ENCODE results near the gene SLIT3.

SLIT3 gene

DNA sequence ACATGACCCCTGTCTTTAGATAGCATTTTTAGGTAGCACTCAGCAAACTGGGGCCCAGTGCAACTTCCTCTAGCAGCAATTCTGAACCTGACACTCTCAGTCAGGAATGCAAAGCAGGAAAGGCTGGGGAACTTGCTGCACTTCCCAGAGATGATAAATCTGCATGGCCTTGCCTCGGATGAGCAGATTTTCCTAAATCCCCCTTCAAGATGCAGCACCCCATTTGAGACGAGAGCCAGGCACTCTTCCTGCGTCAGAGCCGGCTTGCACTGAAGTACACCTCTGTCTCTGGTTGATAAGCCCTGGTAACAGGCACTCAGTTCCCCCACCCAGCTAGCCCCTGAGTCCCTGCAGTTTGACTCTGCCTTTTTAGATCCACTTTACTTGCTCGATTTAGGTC lies 425.1 kb downstream of the SLIT3 start:
- no peak overlapping the region for H3K4me3 ChIP-seq (ENCODE audit: low read length)
- TF ChIP-seq, protein P1, sequence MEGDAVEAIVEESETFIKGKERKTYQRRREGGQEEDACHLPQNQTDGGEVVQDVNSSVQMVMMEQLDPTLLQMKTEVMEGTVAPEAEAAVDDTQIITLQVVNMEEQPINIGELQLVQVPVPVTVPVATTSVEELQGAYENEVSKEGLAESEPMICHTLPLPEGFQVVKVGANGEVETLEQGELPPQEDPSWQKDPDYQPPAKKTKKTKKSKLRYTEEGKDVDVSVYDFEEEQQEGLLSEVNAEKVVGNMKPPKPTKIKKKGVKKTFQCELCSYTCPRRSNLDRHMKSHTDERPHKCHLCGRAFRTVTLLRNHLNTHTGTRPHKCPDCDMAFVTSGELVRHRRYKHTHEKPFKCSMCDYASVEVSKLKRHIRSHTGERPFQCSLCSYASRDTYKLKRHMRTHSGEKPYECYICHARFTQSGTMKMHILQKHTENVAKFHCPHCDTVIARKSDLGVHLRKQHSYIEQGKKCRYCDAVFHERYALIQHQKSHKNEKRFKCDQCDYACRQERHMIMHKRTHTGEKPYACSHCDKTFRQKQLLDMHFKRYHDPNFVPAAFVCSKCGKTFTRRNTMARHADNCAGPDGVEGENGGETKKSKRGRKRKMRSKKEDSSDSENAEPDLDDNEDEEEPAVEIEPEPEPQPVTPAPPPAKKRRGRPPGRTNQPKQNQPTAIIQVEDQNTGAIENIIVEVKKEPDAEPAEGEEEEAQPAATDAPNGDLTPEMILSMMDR (conservative IDR thresholded peaks at IDR 0.05; ENCODE audit: low read length): no peak
- DNase-seq (ENCODE audit: low read depth): peak; percentile 24

DNA sequence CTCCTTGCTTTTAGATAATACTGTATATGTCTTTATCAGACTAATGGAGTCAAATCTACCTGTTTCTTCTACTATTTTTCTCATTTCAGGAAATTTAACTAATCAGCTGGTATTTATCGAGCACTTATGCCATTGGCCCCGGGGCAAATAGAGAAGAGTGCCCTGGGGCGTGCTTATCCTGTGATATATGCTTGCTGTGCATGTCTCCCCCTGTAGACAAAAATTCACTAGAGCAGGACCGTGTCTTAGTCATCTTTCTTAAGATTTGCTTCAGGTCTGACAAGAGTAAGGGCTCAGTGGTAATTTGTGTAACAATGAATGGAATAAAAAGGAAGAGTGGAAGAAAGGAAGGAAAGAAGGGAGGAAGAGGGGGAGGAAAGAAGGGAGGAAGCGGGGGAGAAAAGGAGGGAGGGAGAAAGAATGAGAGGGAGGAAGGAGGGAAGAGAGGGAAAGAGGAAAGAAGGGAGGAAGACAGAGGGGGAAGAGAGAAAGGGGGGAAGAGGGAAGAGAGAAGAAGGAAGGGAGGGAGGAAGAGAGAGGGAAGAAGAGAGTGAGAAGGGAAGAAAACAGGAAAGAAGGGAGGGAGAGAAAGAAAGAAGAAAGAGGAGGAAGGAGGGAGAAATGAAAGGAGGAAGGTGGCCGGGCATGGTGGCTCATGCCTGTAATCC lies 426.1 kb downstream of the SLIT3 start:
- DNase-seq (ENCODE audit: low read depth): peak; percentile 13
- H3K4me3 ChIP-seq (ENCODE audit: low read length): no peak overlapping the region
- TF ChIP-seq, protein P1 (conservative IDR thresholded peaks at IDR 0.05; ENCODE audit: low read length): peak; percentile 23; the same call in 1 of the 2 replicates

DNA sequence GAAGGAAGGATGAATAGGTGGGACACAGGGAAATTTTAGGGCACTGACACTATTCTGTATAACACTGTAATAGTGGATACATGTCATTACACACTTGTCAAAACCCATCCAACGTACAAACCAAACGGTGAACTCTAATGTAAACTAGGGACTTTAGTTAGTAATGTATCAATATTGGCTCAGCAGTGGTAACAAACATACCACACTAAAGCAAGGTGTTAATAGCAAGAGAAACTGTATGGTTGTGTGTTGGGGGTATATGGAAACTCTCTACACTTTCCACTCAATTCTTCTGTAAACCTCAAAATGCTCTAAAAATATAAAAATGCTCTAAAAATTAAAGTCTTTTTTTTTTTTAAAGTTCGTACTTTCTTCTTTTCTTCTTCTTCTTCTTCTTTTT lies 428.7 kb downstream of the SLIT3 start:
- TF ChIP-seq, protein P1 (conservative IDR thresholded peaks at IDR 0.05; ENCODE audit: low read length): no peak
- DNase-seq (ENCODE audit: low read depth): no peak
- no peak overlapping the region for H3K4me3 ChIP-seq (ENCODE audit: low read length)

DNA sequence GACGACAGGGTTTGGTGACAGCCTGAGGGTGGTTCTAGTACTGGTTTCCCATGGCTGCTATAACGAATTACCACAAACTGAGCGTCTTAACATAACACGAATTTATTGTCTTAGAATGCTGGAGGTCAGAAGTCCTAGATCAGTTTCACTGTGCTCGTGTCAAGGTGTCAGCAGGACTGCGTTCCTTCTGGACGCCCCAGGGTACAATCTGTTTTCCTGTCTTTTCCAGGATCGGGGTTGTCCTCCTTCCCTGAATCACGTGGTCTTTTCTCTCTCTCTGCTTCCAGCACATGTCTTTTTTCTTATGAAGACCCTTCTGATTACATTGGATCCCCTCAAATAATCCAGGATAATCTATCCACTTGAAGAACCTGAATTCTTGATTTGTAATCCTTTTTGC lies 430.0 kb downstream of the SLIT3 start:
- TF ChIP-seq, protein P1 (conservative IDR thresholded peaks at IDR 0.05; ENCODE audit: low read length): no peak
- no peak for DNase-seq (ENCODE audit: low read depth)
- no peak overlapping the region for H3K4me3 ChIP-seq (ENCODE audit: low read length)

DNA sequence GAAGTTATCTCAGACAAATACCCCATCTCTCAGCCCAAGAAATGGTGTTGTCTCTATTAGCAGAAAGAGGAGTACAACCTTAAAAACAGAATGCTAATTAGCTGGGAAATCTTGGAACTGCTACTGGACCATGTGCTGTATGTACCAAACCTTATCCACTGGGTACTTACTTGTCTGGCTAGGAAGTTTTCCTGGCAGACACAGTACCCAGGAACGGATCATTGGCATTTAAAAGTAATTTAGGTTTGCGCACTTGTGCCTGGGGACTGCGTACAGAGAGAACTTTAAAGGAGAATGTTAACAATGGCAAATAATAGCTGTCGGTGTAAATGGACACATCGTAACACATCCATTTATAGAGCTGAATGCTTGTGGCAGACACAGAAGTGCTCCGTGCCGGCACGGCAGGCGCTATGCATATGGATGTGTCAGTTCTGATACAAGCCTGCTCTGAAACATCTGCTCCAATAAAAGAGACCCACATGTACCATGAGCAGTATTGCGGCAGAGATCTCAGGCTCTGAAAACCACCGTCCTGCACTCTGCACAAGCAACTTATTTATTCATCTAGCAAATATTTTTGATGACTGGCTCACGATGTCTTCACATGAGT lies 431.2 kb downstream of the SLIT3 start:
- TF ChIP-seq, protein P1 (conservative IDR thresholded peaks at IDR 0.05; ENCODE audit: low read length): no peak
- no peak overlapping the region for H3K4me3 ChIP-seq (ENCODE audit: low read length)
- DNase-seq (ENCODE audit: low read depth): peak; percentile 44

DNA sequence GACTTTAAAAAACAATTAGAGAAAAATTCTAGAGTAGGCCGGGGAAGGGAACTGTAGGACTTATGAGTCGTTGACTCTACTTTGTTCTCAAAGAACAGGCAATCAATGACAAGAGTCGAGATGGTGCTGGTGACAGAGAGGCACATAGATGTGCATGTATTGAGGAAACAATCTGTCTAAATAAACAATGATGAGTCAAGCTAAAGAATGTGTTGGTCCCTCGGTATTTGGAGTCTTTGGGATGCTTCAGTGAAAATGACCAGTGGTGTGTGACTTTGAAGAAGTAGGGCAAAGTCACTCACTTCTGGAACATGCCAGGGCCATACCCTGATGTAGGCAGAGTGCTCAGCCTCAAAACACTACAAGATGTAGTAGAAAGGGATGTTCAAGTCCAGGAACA lies 433.7 kb downstream of the SLIT3 start:
- H3K4me3 ChIP-seq (ENCODE audit: low read length): no peak overlapping the region
- no peak for DNase-seq (ENCODE audit: low read depth)
- TF ChIP-seq, protein P1 (conservative IDR thresholded peaks at IDR 0.05; ENCODE audit: low read length): no peak

DNA sequence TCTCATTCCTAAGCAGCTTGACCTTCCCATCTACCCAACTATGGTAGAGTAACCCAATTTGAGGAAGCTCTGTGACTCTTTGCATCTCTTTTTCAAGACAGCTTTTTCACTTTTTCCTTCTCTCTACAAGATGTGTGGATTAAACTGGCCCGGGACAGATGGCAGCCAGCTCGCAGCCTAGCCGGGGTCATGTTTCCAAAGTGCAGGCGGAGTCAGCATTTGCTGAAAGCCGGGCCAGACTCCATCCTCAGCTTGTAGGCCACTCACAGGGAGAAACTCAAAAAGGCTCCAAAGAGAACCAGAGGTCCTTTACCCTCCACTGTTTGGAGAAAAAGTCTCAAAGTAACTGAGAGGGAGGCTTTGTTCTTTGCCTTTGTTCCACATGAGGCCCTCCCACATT lies 435.0 kb downstream of the SLIT3 start:
- no peak overlapping the region for H3K4me3 ChIP-seq (ENCODE audit: low read length)
- DNase-seq (ENCODE audit: low read depth): peak; percentile 9
- TF ChIP-seq, protein P1 (conservative IDR thresholded peaks at IDR 0.05; ENCODE audit: low read length): no peak
